Measurements from ENCODE around the gene HTN1.
"Not testable (repeated sequence)": the region's sequence is repeated elsewhere in the genome, so short reads cannot be mapped to it uniquely, and the experiment has no call there.

Gene HTN1

GRCh38 chr4:70050138-70050537, at the start of gene HTN1:
Gene HTN1, plus strand, starts transcription at chr4:70050438. Its CDS starts 2,639 bp downstream, at chr4:70053077.
- DNase-seq: not testable (repeated sequence)

- DNase-seq: no peak
These were observed 49.5 kb upstream of the HTN1 start for GRCh38 chr4:70000711-70001110.

- DNase-seq: no peak
These were observed 47.7 kb upstream of the HTN1 start for GRCh38 chr4:70002507-70002906.

GRCh38 chr4:70008771-70009170, 41.5 kb upstream of the HTN1 start:
- no peak for DNase-seq

- DNase-seq: not testable (repeated sequence)
These were observed 31.2 kb upstream of the HTN1 start for GRCh38 chr4:70019006-70019405.

- DNase-seq: no peak
These were observed 27.0 kb upstream of the HTN1 start for GRCh38 chr4:70023218-70023617.

- DNase-seq: no peak
These were observed 23.2 kb upstream of the HTN1 start for GRCh38 chr4:70027011-70027410.

- DNase-seq: not testable (repeated sequence)
These were observed 22.1 kb upstream of the HTN1 start, which contains the start of gene HTN3 for GRCh38 chr4:70028159-70028558. Gene HTN3, plus strand, starts transcription at chr4:70028459. Its CDS starts 2,282 bp downstream, at chr4:70030741.

GRCh38 chr4:70037559-70037958, 12.7 kb upstream of the HTN1 start:
- DNase-seq: not testable (repeated sequence)

- DNase-seq: not testable (repeated sequence)
These were observed 10.3 kb upstream of the HTN1 start for GRCh38 chr4:70039928-70040327.

- no peak for DNase-seq
These were observed 8.5 kb upstream of the HTN1 start for GRCh38 chr4:70041652-70042286.

GRCh38 chr4:70056534-70056933, 6.3 kb downstream of the HTN1 start:
- DNase-seq: not testable (repeated sequence)

- DNase-seq: no peak
These were observed 7.4 kb downstream of the HTN1 start for GRCh38 chr4:70057651-70058050.

- DNase-seq: no peak
These were observed 8.9 kb downstream of the HTN1 start for GRCh38 chr4:70059149-70059548.

- no peak for DNase-seq
These were observed 11.8 kb downstream of the HTN1 start for GRCh38 chr4:70062000-70062399.

- DNase-seq: no peak
These were observed 30.0 kb downstream of the HTN1 start for GRCh38 chr4:70080205-70080604.

GRCh38 chr4:70099206-70099605, 49.0 kb downstream of the HTN1 start:
- DNase-seq: no peak
